HG02870 (cell line): Measurements from ENCODE around the gene SHROOM1.
"Not testable (repeated sequence)": the region's sequence is repeated elsewhere in the genome, so short reads cannot be mapped to it uniquely, and the experiment has no call there.

Experiments
- ATAC-seq: cut with Tn5 transposase; IDR thresholded peaks from one replicate; pipeline ENCODE4 v1.9.1; 2021; ENCODE audit warnings: mild to moderate bottlenecking, moderate library complexity; ENCODE audit not compliant: unreplicated experiment

SHROOM1 gene

DNA sequence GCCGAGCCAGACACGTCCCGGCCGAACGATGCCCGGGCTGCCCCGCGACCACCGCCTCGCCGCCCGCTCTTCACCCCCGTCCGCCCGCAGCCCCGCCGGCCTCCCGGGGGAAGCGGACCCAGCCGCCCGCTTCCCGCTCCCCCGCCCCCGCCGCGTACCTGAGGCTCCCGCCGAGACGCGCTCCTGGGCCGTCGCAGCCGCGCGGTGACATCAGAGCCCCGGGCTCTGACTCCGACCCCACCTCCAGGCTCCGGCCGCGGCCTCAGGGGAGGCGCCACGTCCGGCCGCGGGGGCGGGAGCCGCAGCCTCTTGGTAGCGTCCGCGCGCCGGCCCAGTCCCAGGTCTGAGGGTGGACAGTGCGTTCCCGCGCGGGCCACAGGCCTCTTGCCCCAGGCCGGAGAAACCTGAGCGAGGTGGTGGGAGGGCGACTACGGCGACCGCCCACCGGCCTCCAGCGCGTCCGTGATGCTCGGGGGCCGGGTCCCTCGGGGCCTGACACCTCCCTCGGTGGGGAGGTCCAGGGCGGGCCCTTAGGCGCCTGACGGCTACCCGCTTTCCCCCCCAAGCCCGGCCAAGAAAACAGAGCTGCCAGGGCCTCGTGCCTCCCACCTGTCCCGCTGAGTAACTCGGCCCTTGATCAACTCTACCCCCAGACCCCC, at the start of gene SHROOM1:
Gene SHROOM1, minus strand, starts transcription at position 212 of the 659 bp plus-strand sequence. CDS start 4,507 bp downstream, outside the sequence.
- ATAC-seq = peak; percentile 61

GRCh38 chr5:132877938-132878337, 47.5 kb upstream of the SHROOM1 start:
- ATAC-seq = no peak

DNA sequence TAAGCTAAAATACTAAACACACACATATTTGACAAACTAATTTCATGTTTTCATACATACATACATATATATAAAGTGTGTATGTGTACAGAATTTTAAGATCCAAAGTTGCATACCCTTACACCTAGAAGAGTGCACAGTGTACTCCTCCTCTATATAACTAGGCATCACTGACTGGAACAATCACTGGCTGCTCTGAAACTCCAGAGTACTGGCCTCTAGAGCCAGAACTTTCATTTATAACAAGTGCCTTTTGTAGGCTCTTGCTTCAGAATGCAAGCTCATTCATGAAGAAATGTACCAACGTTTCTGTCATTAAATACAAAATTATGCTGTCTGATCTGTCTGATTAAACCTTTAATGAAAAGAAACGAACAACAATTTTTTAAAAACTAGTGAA, 47.0 kb upstream of the SHROOM1 start:
- ATAC-seq = no peak

- ATAC-seq = no peak
Observed at GRCh38 chr5:132876020-132876759, 45.7 kb upstream of the SHROOM1 start.

DNA sequence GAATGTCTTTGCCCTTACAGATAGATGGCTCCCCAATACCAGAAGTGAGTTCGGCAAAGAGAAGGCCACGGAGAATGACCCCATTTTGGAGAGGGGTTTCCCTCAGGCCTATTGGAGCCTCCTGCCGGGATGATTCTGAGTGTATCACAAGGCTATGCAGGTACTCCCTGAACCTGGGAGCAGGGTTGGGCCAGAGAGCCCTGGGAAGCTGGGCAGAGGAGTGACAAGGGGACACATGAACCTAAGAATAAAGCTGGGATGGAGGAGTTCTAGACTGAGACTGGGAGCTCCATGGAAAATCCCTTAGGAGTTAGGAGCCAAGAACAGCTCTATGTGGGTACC, 43.5 kb upstream of the SHROOM1 start:
- no peak for ATAC-seq

DNA sequence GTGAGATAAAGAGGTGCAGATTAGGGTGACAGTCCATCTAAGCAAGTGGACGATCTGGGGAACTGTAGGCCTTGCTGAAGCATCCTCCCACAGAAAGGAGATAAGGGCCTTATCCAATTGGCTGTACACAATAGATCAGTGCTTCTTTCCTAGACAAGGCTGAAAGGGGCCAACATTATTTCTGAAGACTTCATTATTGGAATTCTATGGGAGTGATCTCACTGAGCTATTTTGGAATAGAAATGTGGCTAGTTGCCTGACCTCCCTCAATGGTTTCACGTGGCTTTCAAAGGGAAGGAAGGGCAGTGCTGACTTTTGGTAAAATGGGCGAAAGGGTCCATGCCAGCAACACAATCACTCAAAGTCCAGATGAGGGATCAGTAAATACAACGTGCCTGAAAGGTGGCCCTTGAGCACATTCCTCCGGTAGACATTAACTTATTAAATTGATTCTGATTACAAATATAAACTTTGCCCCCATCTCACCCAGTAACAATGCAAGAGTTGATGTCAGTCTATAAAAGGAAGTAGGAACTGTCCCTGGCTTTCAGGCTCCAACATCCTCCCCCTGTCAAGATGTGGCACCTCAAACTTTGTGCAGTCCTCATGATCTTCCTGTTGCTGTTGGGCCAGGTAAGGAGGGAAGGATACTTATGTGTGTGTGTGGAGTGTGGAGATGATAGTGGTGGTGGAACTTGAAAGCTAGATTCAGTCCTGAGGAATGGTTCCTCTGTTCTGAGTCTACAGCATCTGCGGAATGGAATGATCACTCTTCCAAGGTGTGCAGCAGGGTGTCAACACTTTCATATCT, 42.9 kb upstream of the SHROOM1 start, which contains the start of gene LEAP2:
Gene LEAP2, plus strand, starts transcription at position 550 of the 811 bp plus-strand sequence. Its CDS starts 27 bp downstream, at position 577.
- ATAC-seq = no peak

- no peak for ATAC-seq
Observed at GRCh38 chr5:132872788-132873118, 42.3 kb upstream of the SHROOM1 start.

DNA sequence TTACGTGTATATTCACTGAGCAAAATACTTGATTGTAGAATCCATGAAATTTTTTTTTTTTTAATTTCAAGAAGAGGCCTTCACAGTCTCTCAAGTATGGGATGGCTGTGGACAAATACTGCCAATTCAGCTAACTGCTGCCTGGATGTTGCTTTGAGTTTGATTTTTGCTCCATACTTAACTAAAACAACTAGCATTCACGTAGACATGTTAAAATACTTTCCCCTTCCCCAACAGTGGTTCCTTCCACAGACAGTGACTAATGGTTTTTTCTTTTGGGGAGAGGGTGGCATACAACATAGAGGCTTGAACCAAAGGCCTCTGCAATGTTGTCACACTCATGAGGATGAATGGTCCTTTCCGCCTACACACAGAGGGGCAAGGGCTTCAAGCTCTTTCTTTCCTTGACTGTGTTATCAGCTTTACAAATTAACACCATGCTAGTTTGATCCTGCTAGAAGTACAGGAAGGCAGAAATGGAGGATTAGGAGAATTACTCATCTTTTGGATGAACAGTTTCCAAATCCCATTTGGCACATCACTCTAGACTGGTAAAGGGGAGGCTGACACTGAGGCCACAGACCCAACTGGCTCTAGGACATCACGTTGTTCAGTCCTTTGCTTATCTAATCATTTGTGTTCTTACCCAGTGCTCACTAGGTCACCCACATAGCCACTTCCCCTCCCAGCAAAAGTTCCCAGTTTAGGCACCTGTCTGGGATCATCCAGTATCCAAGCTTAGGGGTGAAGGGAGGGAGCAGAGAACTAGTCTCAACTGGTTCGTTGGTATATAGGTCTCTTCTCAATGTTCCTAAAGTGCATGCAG, 41.2 kb upstream of the SHROOM1 start:
- no peak for ATAC-seq

DNA sequence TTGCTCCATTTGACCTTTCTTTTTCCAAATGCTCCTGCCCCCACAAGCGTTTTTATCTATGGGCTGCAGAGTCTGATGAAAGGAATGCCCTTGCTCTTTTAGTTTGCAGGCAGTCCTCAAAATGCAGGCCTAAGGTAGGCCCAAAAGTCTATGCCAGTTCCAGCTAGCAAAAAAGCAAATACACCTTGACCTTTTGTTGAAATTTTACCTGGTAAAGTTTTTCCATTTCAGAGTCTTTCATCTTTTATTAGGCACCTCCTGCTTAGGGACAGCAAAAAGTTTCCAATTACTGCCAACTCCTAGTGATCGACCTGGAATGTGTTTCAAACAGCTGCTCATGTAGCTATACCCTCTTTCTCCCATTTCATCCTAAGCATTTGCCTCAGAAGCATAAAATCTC, 40.4 kb upstream of the SHROOM1 start:
- no peak for ATAC-seq

DNA sequence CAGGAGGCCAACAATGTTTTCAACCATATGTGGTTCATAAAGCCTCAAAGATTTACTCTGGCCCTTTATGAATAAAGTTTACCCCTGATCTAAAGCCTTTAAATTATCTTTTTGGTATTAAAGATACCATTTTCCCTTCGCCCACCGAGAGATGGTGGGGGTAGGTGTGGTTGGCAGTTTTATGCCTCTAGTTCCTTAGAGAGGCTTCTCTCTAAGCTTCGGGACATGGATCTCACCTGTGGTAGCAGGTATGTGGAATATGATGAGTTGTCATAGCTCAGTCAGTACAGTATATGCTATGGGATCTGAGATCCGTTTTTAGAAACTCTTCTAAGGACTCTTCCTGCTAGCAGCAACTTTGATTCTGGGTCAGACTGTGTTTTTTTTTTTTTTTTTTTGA, 38.3 kb upstream of the SHROOM1 start:
- no peak for ATAC-seq

DNA sequence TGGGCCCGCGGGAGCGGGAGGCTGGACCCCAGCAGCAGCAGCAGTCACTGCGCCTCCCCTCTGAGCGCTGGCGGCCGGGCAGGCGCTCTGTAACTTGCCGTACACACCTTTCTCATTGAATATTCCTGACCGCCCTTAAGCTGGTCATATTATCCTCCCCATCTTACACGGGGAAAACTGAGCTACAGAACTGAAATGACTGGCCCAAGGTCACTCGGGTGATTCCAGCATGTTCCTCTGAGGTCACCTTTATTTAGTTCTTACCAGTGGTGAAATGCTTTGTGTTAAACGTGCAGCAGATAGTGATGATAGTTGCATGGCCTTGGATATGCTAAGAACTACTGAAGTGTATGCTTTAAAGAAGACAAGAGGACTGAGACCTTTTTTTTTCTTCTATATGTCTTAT, 36.6 kb upstream of the SHROOM1 start:
- ATAC-seq = no peak

- peak; percentile 98 for ATAC-seq
Observed at GRCh38 chr5:132866342-132867045, 36.0 kb upstream of the SHROOM1 start, which contains the start of the genes GDF9 and UQCRQ. Gene GDF9, minus strand, starts transcription at chr5:132866469. Its CDS starts 1,936 bp downstream, at chr5:132864533. Gene UQCRQ, plus strand, starts transcription at chr5:132866642. Its CDS starts 240 bp downstream, at chr5:132866882.

DNA sequence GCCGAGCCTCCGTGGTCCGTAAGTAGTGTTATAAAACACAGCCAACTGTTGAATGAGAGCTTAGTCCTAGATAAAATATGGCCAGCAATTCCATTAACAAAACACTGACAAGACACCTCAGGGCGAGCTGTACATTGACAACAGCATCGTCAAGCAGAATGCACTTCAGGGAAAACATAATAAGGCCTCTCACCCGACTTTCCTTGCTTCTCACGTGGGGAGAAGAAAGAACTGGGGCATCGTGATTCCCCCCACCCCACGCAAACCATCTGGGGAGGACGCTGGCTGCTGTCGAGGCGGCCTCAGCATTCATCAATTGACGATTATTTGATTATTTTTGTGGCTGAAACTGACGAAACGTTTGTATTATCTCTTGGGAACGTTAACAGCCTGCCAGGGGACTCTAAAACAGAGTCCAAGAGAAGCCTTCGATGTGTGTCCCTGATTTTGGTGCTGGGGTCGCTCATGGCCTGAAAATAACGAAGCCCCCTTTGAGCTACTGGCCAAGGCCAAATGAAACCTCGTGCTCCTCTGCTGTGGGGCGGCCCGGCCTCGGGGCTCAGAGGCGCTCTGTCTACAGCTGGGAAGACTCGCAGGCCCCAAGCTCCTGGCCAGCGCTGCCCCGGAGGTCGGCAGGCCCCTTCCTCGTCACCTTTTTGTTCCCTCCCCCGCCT, 35.4 kb upstream of the SHROOM1 start:
- peak; percentile 21 for ATAC-seq

- no peak for ATAC-seq
Observed at GRCh38 chr5:132860742-132861141, 30.3 kb upstream of the SHROOM1 start.

- ATAC-seq = no peak
Observed at GRCh38 chr5:132859889-132860437, 29.5 kb upstream of the SHROOM1 start.

DNA sequence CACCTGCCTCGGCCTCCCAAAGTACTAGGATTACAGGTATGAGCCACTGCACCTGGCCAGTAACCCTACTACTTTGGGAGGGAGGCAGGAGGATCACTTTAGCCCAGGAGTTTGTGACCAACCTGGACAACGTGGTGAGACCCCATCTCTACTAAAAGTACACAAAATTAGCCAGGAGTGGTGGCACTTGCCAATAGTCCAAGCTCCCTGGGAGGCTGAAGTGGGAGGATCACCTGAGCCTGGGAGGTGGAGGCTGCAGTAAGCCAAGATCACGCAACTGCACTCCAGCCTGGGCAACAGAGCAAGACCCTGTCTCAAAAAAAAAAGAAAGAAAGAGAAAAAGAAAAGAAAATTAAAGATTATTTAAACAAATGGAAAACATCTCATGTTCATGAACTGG, 25.6 kb upstream of the SHROOM1 start:
- no peak for ATAC-seq

- ATAC-seq = not testable (repeated sequence)
Observed at GRCh38 chr5:132854992-132855391, 24.5 kb upstream of the SHROOM1 start.

- no peak for ATAC-seq
Observed at GRCh38 chr5:132854301-132854700, 23.9 kb upstream of the SHROOM1 start.

GRCh38 chr5:132853790-132854189, 23.3 kb upstream of the SHROOM1 start:
- no peak for ATAC-seq
